Smooth muscle cell (in vitro differentiated cells): ENCODE measurements around the gene SPARC. TPM values are rescaled to one million over a fixed set of nuclear protein-coding genes. Genes with fewer than 3 reads are reported as not detected.

Source experiments
- DNase-seq: peaks from one replicate; lab custom pipeline; 2025; ENCODE audit not compliant: unreplicated experiment; lab: John Stamatoyannopoulos, UW
- H2AFZ ChIP-seq: fragments of 200-600 bp; sonication (generic); 2 replicates; pipeline ENCODE4 v1.6.0; 2016; ENCODE audit warnings: antibody characterized with exemption, low read depth, mild to moderate bottlenecking
- H3F3A ChIP-seq: fragments of 200-600 bp; sonication (generic); 2 replicates; pipeline ENCODE4 v1.6.0; 2017; ENCODE audit warnings: antibody characterized with exemption, low read depth
- H3K27ac ChIP-seq: fragments of 200-600 bp; sonication (generic); 2 replicates; pipeline ENCODE4 v1.5.1; 2016; ENCODE audit warnings: low read depth, mild to moderate bottlenecking
- H3K27me3 ChIP-seq: fragments of 200-600 bp; sonication (generic); 2 replicates; pipeline ENCODE4 v1.6.1; 2016; ENCODE audit warnings: low read depth, mild to moderate bottlenecking
- H3K36me3 ChIP-seq: fragments of 200-600 bp; sonication (generic); 2 replicates; pipeline ENCODE4 v1.5.1; 2016; ENCODE audit warnings: low read depth
- H3K4me1 ChIP-seq: fragments of 200-600 bp; sonication (generic); 2 replicates; pipeline ENCODE4 v1.5.1; 2016; ENCODE audit warnings: low read depth
- H3K4me2 ChIP-seq: fragments of 200-600 bp; sonication (generic); 2 replicates; pipeline ENCODE4 v1.6.0; 2016; ENCODE audit warnings: mild to moderate bottlenecking
- H3K4me3 ChIP-seq: fragments of 200-600 bp; sonication (generic); 2 replicates; pipeline ENCODE4 v1.5.1; 2016; ENCODE audit warnings: mild to moderate bottlenecking
- H3K79me2 ChIP-seq: fragments of 200-600 bp; sonication (generic); 2 replicates; pipeline ENCODE4 v1.6.0; 2016; ENCODE audit warnings: low read depth, mild to moderate bottlenecking
- H3K9ac ChIP-seq: fragments of 200-600 bp; sonication (generic); 2 replicates; pipeline ENCODE4 v1.6.0; 2016; ENCODE audit warnings: low read depth
- H3K9me3 ChIP-seq: fragments of 200-600 bp; sonication (generic); replicated peaks from 2 replicates; pipeline ENCODE4 v1.5.1; 2016; ENCODE audit warnings: low read depth
- H4K20me1 ChIP-seq: fragments of 200-600 bp; sonication (generic); 2 replicates; pipeline ENCODE4 v1.6.0; 2016; ENCODE audit warnings: low read depth
- WGBS: methylation state at CpG from one replicate; pipeline ENCODE4 v1.1.7; 2016; ENCODE audit warnings: low lambda C conversion rate; 5-methylcytosine and 5-hydroxymethylcytosine counted together
- polyA plus RNA-seq: library from polyadenylated mRNA; unstranded; fragments of >200 nt; fragmentation: Nextera tagmentation; extraction: Ambion mirVana; gene quantifications from 2 replicates; pipeline ENCODE4 v1.2.1, GENCODE V29; 2016
- total RNA-seq: library from RNA; depleted of rRNA; stranded (reverse); fragments of >200 nt; gene quantifications from 2 replicates; pipeline ENCODE4 v1.2.3, GENCODE V29; 2014
- TF ChIP-seq, protein P1 (sequence below): fragments of 200-600 bp; sonication (generic); IDR thresholded peaks from 2 replicates; pipeline ENCODE4 v1.5.1; 2017; ENCODE audit warnings: borderline replicate concordance, mild to moderate bottlenecking, antibody characterized with exemption; ENCODE audit not compliant: insufficient read depth, poor library complexity, severe bottlenecking

The SPARC gene
- total and polyA plus RNA-seq, 2 experiments from 2014 or later, result 7,113 to 19,518 TPM

DNA sequence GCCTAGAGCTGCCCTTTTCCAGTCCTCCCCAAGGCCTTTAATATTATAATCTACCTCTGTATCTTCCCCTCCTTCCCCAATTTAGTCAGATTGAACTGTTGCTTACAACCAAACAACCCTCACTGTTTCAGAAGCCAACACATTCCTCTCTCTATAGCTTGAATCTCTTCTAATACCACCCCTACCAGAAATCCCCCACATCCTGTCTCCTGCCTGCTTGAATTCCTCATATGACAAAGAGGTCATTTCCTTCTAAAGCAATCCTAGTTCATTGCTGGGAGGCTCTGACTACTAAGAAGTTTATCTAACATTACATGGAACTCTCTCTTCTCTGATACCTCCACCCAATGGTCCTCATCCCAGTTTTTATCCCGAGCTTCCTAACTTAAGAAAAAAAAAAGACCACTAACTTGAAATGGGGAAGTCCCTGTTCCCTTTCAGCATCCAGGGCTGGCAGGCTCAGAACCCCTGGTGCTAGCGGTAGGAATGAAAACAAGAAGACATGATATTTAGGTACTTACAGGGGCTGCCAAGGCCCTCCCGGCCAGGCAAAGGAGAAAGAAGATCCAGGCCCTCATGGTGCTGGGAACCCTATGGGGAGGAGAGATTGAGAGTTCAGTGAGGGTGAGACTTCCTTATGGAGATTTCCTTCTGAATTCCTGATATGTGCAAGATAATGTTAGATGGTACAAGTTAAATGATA, 11.0 kb downstream of the SPARC start:
- H3F3A ChIP-seq, result peaks cover 79% of the 10 kb centered on the region
- peak overlapping the region; percentile 99 for H3K27ac ChIP-seq
- peak overlapping the region; percentile 99 for H3K4me2 ChIP-seq
- H3K9ac ChIP-seq, result peak overlapping the region; percentile 65
- H2AFZ ChIP-seq, result no peak overlapping the region
- H4K20me1 ChIP-seq, result peaks cover 100% of the 10 kb centered on the region
- TF ChIP-seq, protein P1, sequence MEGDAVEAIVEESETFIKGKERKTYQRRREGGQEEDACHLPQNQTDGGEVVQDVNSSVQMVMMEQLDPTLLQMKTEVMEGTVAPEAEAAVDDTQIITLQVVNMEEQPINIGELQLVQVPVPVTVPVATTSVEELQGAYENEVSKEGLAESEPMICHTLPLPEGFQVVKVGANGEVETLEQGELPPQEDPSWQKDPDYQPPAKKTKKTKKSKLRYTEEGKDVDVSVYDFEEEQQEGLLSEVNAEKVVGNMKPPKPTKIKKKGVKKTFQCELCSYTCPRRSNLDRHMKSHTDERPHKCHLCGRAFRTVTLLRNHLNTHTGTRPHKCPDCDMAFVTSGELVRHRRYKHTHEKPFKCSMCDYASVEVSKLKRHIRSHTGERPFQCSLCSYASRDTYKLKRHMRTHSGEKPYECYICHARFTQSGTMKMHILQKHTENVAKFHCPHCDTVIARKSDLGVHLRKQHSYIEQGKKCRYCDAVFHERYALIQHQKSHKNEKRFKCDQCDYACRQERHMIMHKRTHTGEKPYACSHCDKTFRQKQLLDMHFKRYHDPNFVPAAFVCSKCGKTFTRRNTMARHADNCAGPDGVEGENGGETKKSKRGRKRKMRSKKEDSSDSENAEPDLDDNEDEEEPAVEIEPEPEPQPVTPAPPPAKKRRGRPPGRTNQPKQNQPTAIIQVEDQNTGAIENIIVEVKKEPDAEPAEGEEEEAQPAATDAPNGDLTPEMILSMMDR, result no peak
- no peaks in the 10 kb centered on the region for H3K9me3 ChIP-seq
- H3K4me3 ChIP-seq, result no peak overlapping the region
- peaks cover 94% of the 10 kb centered on the region for H3K79me2 ChIP-seq
- WGBS, result 31% methylated on average over 3 of the region's 3 CpGs
- H3K27me3 ChIP-seq, result no peaks in the 10 kb centered on the region
- H3K4me1 ChIP-seq, result peaks cover 52% of the 10 kb centered on the region
- no peak for DNase-seq
- H3K36me3 ChIP-seq, result peaks cover 8% of the 10 kb centered on the region

DNA sequence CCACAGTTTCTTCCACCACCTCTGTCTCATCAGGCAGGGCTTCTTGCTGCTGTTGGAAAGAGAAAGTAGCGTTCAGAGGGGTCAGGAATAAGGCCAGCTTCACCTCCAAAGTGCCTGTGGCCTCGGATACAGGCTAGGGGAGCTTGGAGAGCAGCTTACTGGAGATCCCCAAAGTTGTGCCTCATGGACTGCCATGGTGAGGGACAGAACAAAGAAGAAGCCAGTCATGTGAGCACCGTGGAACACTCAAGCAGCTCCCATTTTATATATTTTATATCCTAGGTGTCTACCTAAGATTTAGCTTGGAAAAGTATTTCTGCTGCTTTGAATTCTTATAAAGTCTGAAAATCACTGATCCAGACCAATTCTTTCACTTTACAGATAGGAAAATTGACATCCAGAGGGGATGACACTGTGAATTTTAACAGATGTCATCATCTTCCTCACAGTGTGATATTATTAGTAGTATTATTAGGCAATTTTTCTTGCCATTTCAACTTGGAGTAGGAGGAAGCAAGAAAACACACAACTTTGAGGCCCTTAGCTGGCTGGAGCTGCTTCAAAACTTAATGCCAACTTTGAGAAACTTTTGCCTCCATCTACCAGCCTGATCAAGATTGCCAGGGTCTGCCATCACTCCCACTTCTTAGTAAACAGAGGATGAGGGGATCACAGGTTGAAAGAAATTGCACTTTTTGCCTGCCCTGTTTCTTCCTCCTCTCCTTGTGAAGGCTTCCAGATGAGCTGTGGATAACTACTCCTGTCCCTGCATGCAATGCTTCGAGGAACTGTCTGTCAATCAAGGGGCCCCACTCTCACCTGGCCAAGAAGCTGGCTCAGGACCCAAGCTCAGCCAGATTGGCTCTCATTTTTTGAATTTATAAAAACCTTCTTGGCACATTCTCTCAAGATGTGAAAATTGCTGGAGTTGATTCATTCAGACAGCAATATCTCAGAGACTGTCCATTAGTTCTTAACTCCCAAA, 11.8 kb downstream of the SPARC start:
- Histone ChIP-seq H3K27me3 (no peaks in the 10 kb centered on the region), H4K20me1 (peaks cover 100% of the 10 kb centered on the region), H3K9ac (peak overlapping the region; percentile 65), H3K4me3 (no peak overlapping the region), H3K79me2 (peaks cover 92% of the 10 kb centered on the region), H3K9me3 (no peaks in the 10 kb centered on the region), H2AFZ (no peak overlapping the region), H3K36me3 (peaks cover 8% of the 10 kb centered on the region), H3F3A (peaks cover 82% of the 10 kb centered on the region), H3K27ac (peak overlapping the region; percentile 99), H3K4me2 (peak overlapping the region; percentile 99), H3K4me1 (peaks cover 48% of the 10 kb centered on the region)
- 79% methylated on average over 4 of the region's 4 CpGs for WGBS
- no peak for DNase-seq
- TF ChIP-seq, protein P1, result no peak

DNA sequence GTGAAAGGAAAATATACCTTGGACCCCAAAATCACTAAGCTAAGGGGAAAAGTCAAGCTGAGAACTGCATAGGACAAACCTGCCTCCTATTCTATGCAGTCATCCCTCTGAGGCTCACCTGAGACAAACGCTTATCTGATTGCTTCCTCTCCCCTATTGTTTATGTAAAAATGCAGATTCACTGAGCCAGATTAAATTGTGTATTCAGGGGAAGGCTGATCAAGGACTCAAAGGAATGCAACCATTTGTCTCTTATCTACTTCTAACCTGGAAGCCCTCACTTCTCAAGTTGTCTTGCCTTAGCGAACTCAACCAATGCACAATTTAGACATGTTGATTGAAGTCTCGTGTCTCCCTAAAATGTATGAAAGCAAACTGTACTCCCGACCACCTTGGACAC, 13.3 kb downstream of the SPARC start:
- WGBS, result 75% methylated on average over 4 of the region's 4 CpGs
- peaks cover 92% of the 10 kb centered on the region for H3K79me2 ChIP-seq
- peaks cover 16% of the 10 kb centered on the region for H3K36me3 ChIP-seq

More for the DNA sequence above, 13.3 kb downstream of the SPARC start:
- TF ChIP-seq, protein P1, result no peak
- Histone ChIP-seq H3K27me3 (no peaks in the 10 kb centered on the region), H3K4me3 (no peak overlapping the region), H2AFZ (no peak overlapping the region), H3F3A (peaks cover 89% of the 10 kb centered on the region), H3K4me2 (peak overlapping the region; percentile 36), H3K4me1 (peaks cover 42% of the 10 kb centered on the region), H4K20me1 (peaks cover 100% of the 10 kb centered on the region), H3K9me3 (no peaks in the 10 kb centered on the region), H3K27ac (peak overlapping the region; percentile 99), H3K9ac (no peak overlapping the region)
- DNase-seq, result no peak
